Prostate gland (tissue), 2 donors: ENCODE measurements around the gene GFI1.

ENCODE experiments used
- POLR2A ChIP-seq: fragments of 450-650 bp; IDR thresholded peaks from one replicate; pipeline ENCODE4 v1.6.1; 2016; ENCODE audit warnings: antibody characterized with exemption, mild to moderate bottlenecking
- POLR2AphosphoS5 ChIP-seq: sonication (generic); formaldehyde crosslinking; IDR thresholded peaks from one replicate; pipeline ENCODE4 v1.6.1; 2017; ENCODE audit warnings: antibody characterized with exemption
- TF ChIP-seq, protein P1 (sequence below), 4 experiments: fragments of 200-600 bp in 2 of 4; fragments of 450-650 bp in 2 of 4; sonication (generic) in 2 of 4; IDR thresholded peaks; 1 replicate in 3 of 4; 2 replicates in 1 of 4; pipeline ENCODE4 v1.5.1; 2016 to 2019; ENCODE audit warnings: antibody characterized with exemption in 4 of 4, mild to moderate bottlenecking in 2 of 4, moderate library complexity in 2 of 4

DNA sequence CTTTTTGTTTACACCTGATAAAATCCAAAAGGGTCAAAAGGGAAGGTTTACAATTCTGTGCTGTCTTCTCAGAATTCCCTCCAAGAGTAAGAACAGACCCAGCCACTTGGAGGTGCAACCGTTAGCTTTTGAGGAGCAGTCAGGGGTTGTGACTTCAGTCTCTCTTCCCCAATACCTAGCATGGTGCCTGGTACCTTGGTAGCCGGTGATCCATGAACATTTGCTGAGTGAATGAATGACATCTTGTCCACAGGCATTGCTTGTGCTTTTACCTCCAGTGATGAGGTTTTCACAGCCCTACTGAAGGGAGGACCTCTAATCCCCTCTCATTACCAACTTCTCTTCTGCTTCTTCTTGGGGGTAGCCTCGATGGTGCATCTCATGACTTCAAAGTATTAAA, 11.7 kb downstream of the GFI1 start:
- TF ChIP-seq POLR2AphosphoS5 (no peak), POLR2A (no peak)
- TF ChIP-seq, protein P1, sequence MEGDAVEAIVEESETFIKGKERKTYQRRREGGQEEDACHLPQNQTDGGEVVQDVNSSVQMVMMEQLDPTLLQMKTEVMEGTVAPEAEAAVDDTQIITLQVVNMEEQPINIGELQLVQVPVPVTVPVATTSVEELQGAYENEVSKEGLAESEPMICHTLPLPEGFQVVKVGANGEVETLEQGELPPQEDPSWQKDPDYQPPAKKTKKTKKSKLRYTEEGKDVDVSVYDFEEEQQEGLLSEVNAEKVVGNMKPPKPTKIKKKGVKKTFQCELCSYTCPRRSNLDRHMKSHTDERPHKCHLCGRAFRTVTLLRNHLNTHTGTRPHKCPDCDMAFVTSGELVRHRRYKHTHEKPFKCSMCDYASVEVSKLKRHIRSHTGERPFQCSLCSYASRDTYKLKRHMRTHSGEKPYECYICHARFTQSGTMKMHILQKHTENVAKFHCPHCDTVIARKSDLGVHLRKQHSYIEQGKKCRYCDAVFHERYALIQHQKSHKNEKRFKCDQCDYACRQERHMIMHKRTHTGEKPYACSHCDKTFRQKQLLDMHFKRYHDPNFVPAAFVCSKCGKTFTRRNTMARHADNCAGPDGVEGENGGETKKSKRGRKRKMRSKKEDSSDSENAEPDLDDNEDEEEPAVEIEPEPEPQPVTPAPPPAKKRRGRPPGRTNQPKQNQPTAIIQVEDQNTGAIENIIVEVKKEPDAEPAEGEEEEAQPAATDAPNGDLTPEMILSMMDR (IDR thresholded peaks at IDR 0.05): no peak
